Central memory CD8-positive, alpha-beta T cell (primary cell): ENCODE data around the gene LOXL3.
A peak's percentile ranks its signal among the peaks of the same experiment; 100 is the strongest.

ENCODE experiments used
- ATAC-seq: fragments of 150-1000 bp; cut with Tn5 transposase; replicated peaks from 2 replicates; pipeline ENCODE4 v1.10.0; 2022; ENCODE audit warnings: mild to moderate bottlenecking, moderate FRiP score, moderate number of reproducible peaks; ENCODE audit not compliant: poor library complexity, severe bottlenecking; ENCODE audit errors: extremely low read depth
- DNase-seq, 2 donors: peaks; one replicate each; pipeline ENCODE4 v3.0.0; 2021; ENCODE audit warnings: low spot score in 2 of 2
- H3K27ac Mint-ChIP-seq: one replicate; pipeline ENCODE4 v1.8.0; 2022; ENCODE audit warnings: low read depth, mild to moderate bottlenecking, moderate library complexity, mixed read lengths
- H3K27me3 Mint-ChIP-seq: one replicate; pipeline ENCODE4 v1.8.0; 2022; ENCODE audit warnings: mixed read lengths
- H3K36me3 Mint-ChIP-seq: one replicate; pipeline ENCODE4 v1.8.0; 2022; ENCODE audit warnings: mild to moderate bottlenecking, moderate library complexity, mixed read lengths; ENCODE audit not compliant: insufficient read depth
- H3K4me1 Mint-ChIP-seq: one replicate; pipeline ENCODE4 v1.8.0; 2022; ENCODE audit warnings: mixed read lengths
- H3K4me3 Mint-ChIP-seq: one replicate; pipeline ENCODE4 v1.8.0; 2022; ENCODE audit warnings: mild to moderate bottlenecking, moderate library complexity, mixed read lengths
- H3K9me3 Mint-ChIP-seq: one replicate; pipeline ENCODE4 v1.8.0; 2022; ENCODE audit warnings: mixed read lengths

LOXL3 gene

GRCh38 chr2:74537140-74537539, 16.6 kb downstream of the LOXL3 start:
- no peak for ATAC-seq
- Mint-ChIP-seq H3K27ac (no peak overlapping the region), H3K36me3 (peaks cover 3% of the 10 kb centered on the region)

GRCh38 chr2:74536166-74536950, 17.4 kb downstream of the LOXL3 start:
- Mint-ChIP-seq H3K9me3 (no peaks in the 10 kb centered on the region), H3K27ac (no peak overlapping the region)
- no peak for ATAC-seq

More at GRCh38 chr2:74537140-74537539, 16.6 kb downstream of the LOXL3 start:
- Mint-ChIP-seq H3K4me1 (peaks cover 5% of the 10 kb centered on the region), H3K9me3 (no peaks in the 10 kb centered on the region), H3K4me3 (no peak overlapping the region), H3K27me3 (peaks cover 35% of the 10 kb centered on the region)
- no peak for DNase-seq

GRCh38 chr2:74535440-74535965, 18.2 kb downstream of the LOXL3 start:
- no peak overlapping the region for H3K4me3 Mint-ChIP-seq
- peaks cover 3% of the 10 kb centered on the region for H3K36me3 Mint-ChIP-seq

More at GRCh38 chr2:74536166-74536950, 17.4 kb downstream of the LOXL3 start:
- H3K4me1 Mint-ChIP-seq = peaks cover 13% of the 10 kb centered on the region
- no peak for DNase-seq
- H3K27me3 Mint-ChIP-seq = peaks cover 32% of the 10 kb centered on the region
- H3K36me3 Mint-ChIP-seq = peaks cover 3% of the 10 kb centered on the region
- no peak overlapping the region for H3K4me3 Mint-ChIP-seq

GRCh38 chr2:74534411-74534810, 19.3 kb downstream of the LOXL3 start:
- H3K4me1 Mint-ChIP-seq = peaks cover 24% of the 10 kb centered on the region
- no peak overlapping the region for H3K27ac Mint-ChIP-seq
- H3K4me3 Mint-ChIP-seq = no peak overlapping the region

More at GRCh38 chr2:74535440-74535965, 18.2 kb downstream of the LOXL3 start:
- peaks cover 22% of the 10 kb centered on the region for H3K4me1 Mint-ChIP-seq
- H3K27me3 Mint-ChIP-seq = peaks cover 32% of the 10 kb centered on the region
- no peak for ATAC-seq
- H3K9me3 Mint-ChIP-seq = no peaks in the 10 kb centered on the region
- H3K27ac Mint-ChIP-seq = no peak overlapping the region
- no peak for DNase-seq

GRCh38 chr2:74533464-74533863, 20.3 kb downstream of the LOXL3 start:
- Mint-ChIP-seq H3K4me1 (peaks cover 31% of the 10 kb centered on the region), H3K36me3 (peaks cover 16% of the 10 kb centered on the region), H3K27ac (no peak overlapping the region), H3K27me3 (peaks cover 16% of the 10 kb centered on the region), H3K4me3 (no peak overlapping the region), H3K9me3 (no peaks in the 10 kb centered on the region)
- DNase-seq (no peak), ATAC-seq (no peak)

More at GRCh38 chr2:74534411-74534810, 19.3 kb downstream of the LOXL3 start:
- peaks cover 26% of the 10 kb centered on the region for H3K27me3 Mint-ChIP-seq
- no peak for ATAC-seq
- no peaks in the 10 kb centered on the region for H3K9me3 Mint-ChIP-seq
- H3K36me3 Mint-ChIP-seq = peaks cover 9% of the 10 kb centered on the region
- no peak for DNase-seq

GRCh38 chr2:74532222-74532621, 21.5 kb downstream of the LOXL3 start:
- no peaks in the 10 kb centered on the region for H3K9me3 Mint-ChIP-seq
- H3K36me3 Mint-ChIP-seq = peaks cover 22% of the 10 kb centered on the region
- peak overlapping the region; percentile 29 for H3K4me3 Mint-ChIP-seq
- no peak for DNase-seq
- H3K27ac Mint-ChIP-seq = peak overlapping the region; percentile 73
- peaks cover 38% of the 10 kb centered on the region for H3K4me1 Mint-ChIP-seq
- H3K27me3 Mint-ChIP-seq = peaks cover 4% of the 10 kb centered on the region
- no peak for ATAC-seq

- H3K4me1 Mint-ChIP-seq = peaks cover 40% of the 10 kb centered on the region
- H3K9me3 Mint-ChIP-seq = no peaks in the 10 kb centered on the region
- peak overlapping the region; percentile 73 for H3K27ac Mint-ChIP-seq
- ATAC-seq = no peak
- peak overlapping the region; percentile 29 for H3K4me3 Mint-ChIP-seq
- DNase-seq = no peak
- H3K27me3 Mint-ChIP-seq = no peaks in the 10 kb centered on the region
- peaks cover 25% of the 10 kb centered on the region for H3K36me3 Mint-ChIP-seq
Measured at GRCh38 chr2:74531666-74532065, 22.1 kb downstream of the LOXL3 start.

- H3K4me3 Mint-ChIP-seq = peak overlapping the region; percentile 88
- H3K4me1 Mint-ChIP-seq = peaks cover 47% of the 10 kb centered on the region
- H3K27ac Mint-ChIP-seq = peak overlapping the region; percentile 93
- no peaks in the 10 kb centered on the region for H3K27me3 Mint-ChIP-seq
- DNase-seq (peak in 1 of 2 donors; percentile 72), ATAC-seq (peak; percentile 66)
- H3K36me3 Mint-ChIP-seq = peaks cover 31% of the 10 kb centered on the region
- H3K9me3 Mint-ChIP-seq = no peaks in the 10 kb centered on the region
Measured at GRCh38 chr2:74530239-74531187, 23.2 kb downstream of the LOXL3 start.

- Mint-ChIP-seq H3K27ac (peak within 1 kb of the TSS; percentile 93), H3K4me3 (peak within 1 kb of the TSS; percentile 88), H3K27me3 (no peaks in the 10 kb centered on the region), H3K36me3 (peaks cover 31% of the 10 kb centered on the region), H3K9me3 (no peaks in the 10 kb centered on the region), H3K4me1 (peaks cover 47% of the 10 kb centered on the region)
- peak; percentile 73 to 76 for DNase-seq
- ATAC-seq = peak; percentile 90
Measured at GRCh38 chr2:74529357-74530238, 24.1 kb downstream of the LOXL3 start, which contains the start of the genes AUP1 and HTRA2. TSS of gene AUP1 (minus strand) at chr2:74529706. CDS start at chr2:74529629, 77 bp downstream. TSS of gene HTRA2 (plus strand) at chr2:74529933. CDS start at chr2:74530007, 74 bp downstream.

GRCh38 chr2:74528600-74529356, 25.0 kb downstream of the LOXL3 start:
- H3K9me3 Mint-ChIP-seq = no peaks in the 10 kb centered on the region
- H3K4me3 Mint-ChIP-seq = peak overlapping the region; percentile 88
- peak overlapping the region; percentile 93 for H3K27ac Mint-ChIP-seq
- ATAC-seq = no peak
- no peaks in the 10 kb centered on the region for H3K27me3 Mint-ChIP-seq
- H3K36me3 Mint-ChIP-seq = peaks cover 31% of the 10 kb centered on the region
- DNase-seq = no peak
- H3K4me1 Mint-ChIP-seq = peaks cover 47% of the 10 kb centered on the region

- H3K9me3 Mint-ChIP-seq = no peaks in the 10 kb centered on the region
- peak overlapping the region; percentile 88 for H3K4me3 Mint-ChIP-seq
- H3K4me1 Mint-ChIP-seq = peaks cover 47% of the 10 kb centered on the region
- no peaks in the 10 kb centered on the region for H3K27me3 Mint-ChIP-seq
- H3K36me3 Mint-ChIP-seq = peaks cover 29% of the 10 kb centered on the region
- DNase-seq = no peak
- no peak for ATAC-seq
- peak overlapping the region; percentile 93 for H3K27ac Mint-ChIP-seq
Measured at GRCh38 chr2:74527741-74528140, 26.0 kb downstream of the LOXL3 start.
